ENCODE data around the gene RSPRY1. TPM values are rescaled to one million over a fixed set of nuclear protein-coding genes. Genes with fewer than 3 reads are reported as not detected.

RSPRY1 gene
- total RNA-seq, 4 donors from 2014 or later: 22.7 to 40.6 (median 28.9) TPM

DNA sequence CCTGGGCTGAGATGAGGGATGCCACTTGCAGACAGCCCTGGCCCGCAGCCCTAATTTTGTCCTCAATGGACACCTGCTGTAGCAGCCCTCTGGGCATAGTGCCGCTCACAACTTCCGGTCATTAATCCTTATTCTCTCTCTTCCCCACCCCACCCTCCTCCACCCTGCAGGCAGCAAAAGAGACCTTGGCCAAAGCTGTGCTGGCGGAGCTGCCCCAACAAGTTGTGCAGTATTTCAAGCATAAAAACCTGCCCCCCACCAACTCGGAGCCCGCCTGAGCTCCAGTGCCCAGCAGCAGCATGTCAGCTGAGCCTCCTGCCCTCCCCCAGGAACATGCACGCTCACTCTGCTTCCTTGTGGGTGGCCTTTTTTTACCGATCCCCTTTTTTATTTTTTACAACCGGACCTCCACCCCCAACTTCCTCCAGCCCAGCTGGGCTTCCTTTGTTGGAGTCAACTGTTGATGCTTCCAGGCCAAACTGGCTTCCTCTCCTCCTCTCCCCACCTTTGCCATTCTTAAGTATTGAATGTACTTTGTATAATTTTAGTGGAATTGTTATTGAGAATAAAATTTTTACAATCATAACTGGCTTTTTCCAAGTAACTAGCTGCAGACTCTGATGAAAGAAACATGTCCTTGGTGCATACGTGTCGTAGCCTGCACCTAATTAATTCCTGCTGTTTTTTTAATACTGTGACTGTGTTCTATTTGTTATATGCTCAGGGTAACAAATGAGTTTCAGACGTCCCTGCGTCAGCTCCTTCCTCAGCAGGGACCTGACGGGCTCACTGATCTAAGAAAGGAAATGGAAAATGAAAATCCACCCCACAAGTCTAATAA is 38.5 kb upstream of the RSPRY1 start:
- peak; percentile 13 for DNase-seq (ENCODE audit: low spot score)
- ATAC-seq (ENCODE audit: low FRiP score): no peak
- TF ChIP-seq, protein P1, sequence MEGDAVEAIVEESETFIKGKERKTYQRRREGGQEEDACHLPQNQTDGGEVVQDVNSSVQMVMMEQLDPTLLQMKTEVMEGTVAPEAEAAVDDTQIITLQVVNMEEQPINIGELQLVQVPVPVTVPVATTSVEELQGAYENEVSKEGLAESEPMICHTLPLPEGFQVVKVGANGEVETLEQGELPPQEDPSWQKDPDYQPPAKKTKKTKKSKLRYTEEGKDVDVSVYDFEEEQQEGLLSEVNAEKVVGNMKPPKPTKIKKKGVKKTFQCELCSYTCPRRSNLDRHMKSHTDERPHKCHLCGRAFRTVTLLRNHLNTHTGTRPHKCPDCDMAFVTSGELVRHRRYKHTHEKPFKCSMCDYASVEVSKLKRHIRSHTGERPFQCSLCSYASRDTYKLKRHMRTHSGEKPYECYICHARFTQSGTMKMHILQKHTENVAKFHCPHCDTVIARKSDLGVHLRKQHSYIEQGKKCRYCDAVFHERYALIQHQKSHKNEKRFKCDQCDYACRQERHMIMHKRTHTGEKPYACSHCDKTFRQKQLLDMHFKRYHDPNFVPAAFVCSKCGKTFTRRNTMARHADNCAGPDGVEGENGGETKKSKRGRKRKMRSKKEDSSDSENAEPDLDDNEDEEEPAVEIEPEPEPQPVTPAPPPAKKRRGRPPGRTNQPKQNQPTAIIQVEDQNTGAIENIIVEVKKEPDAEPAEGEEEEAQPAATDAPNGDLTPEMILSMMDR (IDR thresholded peaks at IDR 0.05): no peak

GRCh38 chr16:57148481-57148880 is 37.6 kb upstream of the RSPRY1 start:
- ATAC-seq (ENCODE audit: low FRiP score) (no peak), DNase-seq (ENCODE audit: low spot score) (peak; percentile 1)
- TF ChIP-seq, protein P1 (IDR thresholded peaks at IDR 0.05): no peak

DNA sequence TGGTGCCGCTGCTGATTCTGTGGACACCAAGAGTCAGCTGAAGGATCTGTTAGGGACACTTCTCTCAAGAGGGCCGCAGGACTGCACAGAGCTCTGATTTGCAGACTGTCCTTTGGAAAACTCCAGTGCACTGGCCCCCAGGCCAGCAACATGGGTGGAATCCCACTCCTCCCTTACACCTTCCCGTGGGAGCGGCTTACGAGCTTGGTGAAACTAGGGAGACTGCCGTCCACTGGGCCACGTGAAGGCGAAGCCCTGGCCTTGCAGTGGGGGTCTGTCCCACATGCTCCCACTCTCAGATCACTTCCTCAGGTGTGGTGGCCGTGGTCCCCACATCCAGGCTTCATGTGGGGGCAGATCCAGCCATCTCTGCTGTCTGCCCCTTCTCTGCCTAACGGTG is 36.7 kb upstream of the RSPRY1 start:
- TF ChIP-seq, protein P1 (IDR thresholded peaks at IDR 0.05): no peak
- DNase-seq (ENCODE audit: low spot score): no peak
- no peak for ATAC-seq (ENCODE audit: low FRiP score)

DNA sequence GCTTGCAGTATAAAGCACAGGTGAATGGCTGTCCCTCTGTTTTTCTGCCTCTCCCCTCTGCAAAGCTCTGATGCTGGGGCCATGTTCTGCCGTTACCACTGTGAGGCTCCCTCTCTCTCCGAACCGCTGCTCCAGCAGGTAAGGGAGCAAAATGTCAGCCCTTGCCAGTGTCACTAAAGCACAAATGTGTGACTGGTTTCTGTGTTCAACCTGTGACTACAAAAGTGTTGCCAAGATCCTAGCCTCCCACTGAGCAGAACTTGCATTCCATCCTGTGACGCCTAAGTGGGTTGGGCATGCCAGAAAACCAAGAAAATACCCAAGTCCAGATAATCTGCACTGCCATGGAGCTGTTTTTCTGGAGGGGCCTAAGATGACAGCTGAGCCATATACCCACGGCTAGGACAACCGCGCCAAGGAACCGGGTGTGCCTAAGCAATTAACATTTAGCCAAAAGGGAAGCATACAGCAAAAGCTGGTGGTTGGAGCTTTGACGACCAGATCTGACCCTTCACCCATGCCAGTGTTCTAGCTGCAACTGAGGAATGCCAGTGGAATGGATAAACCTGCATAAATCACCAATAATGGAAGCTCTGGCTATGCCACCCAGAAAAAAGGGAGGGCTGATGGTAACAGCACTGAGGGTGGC is 35.3 kb upstream of the RSPRY1 start:
- ATAC-seq (ENCODE audit: low FRiP score) (no peak), DNase-seq (ENCODE audit: low spot score) (no peak)
- TF ChIP-seq, protein P1 (IDR thresholded peaks at IDR 0.05): no peak

GRCh38 chr16:57151369-57151768 is 34.8 kb upstream of the RSPRY1 start:
- DNase-seq (ENCODE audit: low spot score) (no peak), ATAC-seq (ENCODE audit: low FRiP score) (no peak)
- TF ChIP-seq, protein P1 (IDR thresholded peaks at IDR 0.05): no peak

DNA sequence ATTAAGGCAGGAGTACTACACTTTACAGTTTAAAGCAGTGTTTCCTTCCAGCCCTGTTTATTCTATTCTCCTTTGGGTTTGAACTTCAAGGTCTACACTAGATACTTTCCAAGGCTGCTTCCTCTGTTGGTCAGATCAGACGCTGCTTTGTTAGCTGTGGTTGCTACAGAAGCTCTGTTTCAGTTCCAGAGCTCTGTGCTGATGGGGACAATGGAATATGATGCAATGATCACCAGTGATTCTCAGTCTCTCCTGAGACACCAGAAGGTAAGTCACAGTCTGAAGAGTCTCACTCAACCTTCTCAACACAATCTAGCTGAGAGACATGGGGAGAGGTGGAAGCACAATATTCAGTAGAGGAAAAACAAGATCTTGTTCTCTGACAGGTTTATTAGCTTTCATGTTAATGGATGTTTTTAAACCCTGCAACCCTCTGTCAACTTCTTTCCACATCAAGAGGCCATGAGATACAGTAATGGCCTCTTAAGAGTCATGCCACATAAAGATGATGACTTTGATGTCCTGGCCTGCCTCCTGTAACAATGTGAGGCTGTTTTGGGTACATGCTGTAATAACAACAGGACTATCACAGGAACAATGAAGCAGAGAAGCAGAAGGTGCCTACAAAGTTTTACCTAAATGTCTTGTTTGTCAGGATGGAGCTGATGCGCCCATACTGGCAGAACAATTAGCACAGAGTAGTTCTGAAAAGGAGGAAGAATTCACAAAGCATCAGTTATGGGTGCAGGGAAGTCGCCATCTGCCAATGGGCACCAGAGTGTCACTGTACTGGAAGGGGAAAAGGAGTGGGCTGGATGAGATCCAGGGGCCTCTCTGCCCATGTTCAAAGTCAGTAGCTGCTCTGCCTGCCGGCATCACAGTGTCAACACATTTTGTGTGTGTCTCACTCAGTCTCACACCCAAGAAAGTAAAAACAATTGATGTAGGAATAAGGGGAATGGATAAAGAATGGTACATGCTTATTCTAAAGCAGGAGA is 33.7 kb upstream of the RSPRY1 start:
- TF ChIP-seq, protein P1 (IDR thresholded peaks at IDR 0.05): no peak
- ATAC-seq (ENCODE audit: low FRiP score): no peak
- no peak for DNase-seq (ENCODE audit: low spot score)

Measured in omental fat pad (tissue), 4 donors.